ENCODE measurements around the gene ZFPM1. TPM values are rescaled to one million over a fixed set of nuclear protein-coding genes. Genes with fewer than 3 reads are reported as not detected.

Gene ZFPM1
- total and polyA plus RNA-seq, 2 of the 8 experiments (the other 6 are each of a cell fraction or from before 2014, with no cell fraction given), result 0.74 to 4.8 TPM

DNA sequence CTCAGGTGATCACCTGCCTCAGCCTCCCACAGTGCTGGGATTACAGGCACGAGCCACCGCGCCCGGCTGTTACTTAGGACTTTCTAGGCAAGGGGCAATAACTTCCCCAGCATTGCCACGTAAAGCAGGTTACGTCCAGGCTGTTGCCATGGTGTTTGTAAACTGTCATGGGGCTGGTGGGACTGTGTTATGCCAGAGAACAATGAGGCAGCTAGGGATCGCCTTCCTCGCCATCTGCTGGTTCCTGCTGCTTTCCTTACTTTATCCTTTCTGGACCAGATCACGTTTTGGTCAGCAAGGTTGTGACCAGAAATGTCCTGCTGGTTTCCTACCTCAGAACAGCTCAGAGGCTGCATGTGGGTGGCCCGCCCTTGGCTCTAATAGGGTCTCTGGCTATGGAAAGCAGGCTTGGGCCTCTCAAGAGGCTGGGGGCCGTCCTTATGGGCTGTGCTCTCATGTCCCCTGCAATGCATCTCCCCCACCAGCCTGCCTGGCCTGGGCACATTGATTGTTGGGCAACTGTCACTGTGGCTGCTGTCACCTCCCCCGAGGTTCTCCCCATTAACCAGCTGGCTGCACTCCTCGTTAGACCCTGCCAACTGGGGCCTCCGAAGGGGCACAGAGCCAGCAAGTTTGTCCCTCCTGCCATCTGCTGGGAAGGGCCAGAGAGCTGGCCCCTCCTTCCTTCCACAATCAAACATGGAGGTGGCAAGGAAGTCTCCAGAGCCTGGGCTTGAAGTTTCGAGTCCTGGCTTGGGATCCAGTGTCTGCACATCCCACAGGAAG lies 88.9 kb downstream of the ZFPM1 start:
- Histone ChIP-seq H2AFZ (ENCODE audit: low read length) (no peak overlapping the region), H3K23me2 (ENCODE audit: low read depth, low read length) (no peaks in the 10 kb centered on the region; the same call in 1 of the 2 replicates), H3K18ac (ENCODE audit: extremely low read depth, low read length) (no peak overlapping the region), H3K4me1 (replicated peaks in 1 of 4; ENCODE audit: control insufficient read depth in 3 of 4, insufficient read depth in 4 of 4, low read length in 3 of 4) (peaks cover 0 to 8% (median 4%) of the 10 kb centered on the region in 4 experiments; a peak in 2 of 7 replicates), H4K8ac (ENCODE audit: extremely low read depth, insufficient read depth, low read length) (no peak overlapping the region), H3K79me1 (ENCODE audit: low read depth, low read length) (no peaks in the 10 kb centered on the region), H3K9ac (replicated peaks in 1 of 4; ENCODE audit: extremely low read depth in 1 of 4, low read depth in 3 of 4, low read length in 3 of 4) (no peak overlapping the region), H3K4me3 (ENCODE audit: extremely low read depth in 1 of 4, insufficient read depth in 2 of 4, low read depth in 3 of 4, low read length in 4 of 4) (no peak overlapping the region), H3K56ac (replicated peaks; ENCODE audit: insufficient read length, low read depth, low read length) (no peak overlapping the region), H3K79me2 (ENCODE audit: control insufficient read depth in 1 of 2, insufficient read depth in 2 of 2, low read length in 2 of 2) (no peaks in the 10 kb centered on the region), H3K27me3 (replicated peaks in 1 of 4; ENCODE audit: control insufficient read depth in 3 of 4, extremely low read depth in 1 of 4, insufficient read depth in 3 of 4, low read length in 3 of 4) (peaks cover 6 to 19% (median 12%) of the 10 kb centered on the region in 4 experiments; a peak in 6 of 7 replicates), H3K27ac (ENCODE audit: low read depth, low read length) (no peak overlapping the region), H3K14ac (ENCODE audit: insufficient read length) (no peak overlapping the region), H3K23ac (ENCODE audit: insufficient read length) (no peak overlapping the region), H2BK120ac (replicated peaks; ENCODE audit: low read depth, low read length) (no peak overlapping the region), H3K36me3 (ENCODE audit: control insufficient read depth in 2 of 4, insufficient read depth in 4 of 4, low read length in 3 of 4) (no peaks in the 10 kb centered on the region), H2BK20ac (ENCODE audit: low read length) (no peak overlapping the region), H2BK5ac (ENCODE audit: low read depth, low read length) (no peak overlapping the region), H4K20me1 (replicated peaks in 1 of 2; ENCODE audit: control insufficient read depth in 1 of 2, insufficient read depth in 2 of 2, low read length in 2 of 2) (peaks cover 0 to 2% of the 10 kb centered on the region in 2 experiments), H3K4ac (replicated peaks; ENCODE audit: insufficient read length, low read depth, low read length) (no peak overlapping the region), H2AK5ac (ENCODE audit: low read depth, low read length) (no peak overlapping the region), H2BK12ac (ENCODE audit: low read depth, low read length) (no peak overlapping the region), H2BK15ac (ENCODE audit: low read length) (no peak overlapping the region), H4K91ac (replicated peaks; ENCODE audit: insufficient read length, low read length) (no peak overlapping the region), H4K5ac (ENCODE audit: insufficient read length, low read depth, low read length) (no peak overlapping the region), H3K9me3 (ENCODE audit: insufficient read depth in 2 of 2, low read depth in 1 of 2, low read length in 1 of 2) (peaks cover 8 to 16% of the 10 kb centered on the region in 2 experiments; a peak in 3 of 4 replicates), H3K4me2 (ENCODE audit: insufficient read depth in 1 of 2, low read depth in 2 of 2, low read length in 2 of 2) (no peak overlapping the region)
- CTCF ChIA-PET (ENCODE audit: partially characterized antibody), result interaction anchor here (1.0 to 4.5 kb wide), 3 partner anchors 17 to 90 kb away, joined by 3 to 36 read pairs (median 4); partner anchors contain the start of gene ZFPM1
- no peak for FAIRE-seq
- no peak for DNase-seq (ENCODE audit: low read depth in 1 of 2, low spot score in 2 of 2)
- POLR2A ChIA-PET (ENCODE audit: partially characterized antibody), result interaction anchor here (2.2 kb wide), 1 partner anchor 10 kb away, joined by 9 read pairs; no protein-coding TSS in a partner anchor
- 79% methylated on average over 15 of the region's 15 CpGs; no CpG with 5 or more reads in 1 of the 2 experiments for WGBS, 2 experiments (ENCODE audit: extremely low coverage in 1 of 2, insufficient coverage in 1 of 2, insufficient read length in 1 of 2, insufficient replicate concordance in 2 of 2, low coverage in 1 of 2, low lambda C conversion rate in 2 of 2, missing lambda C conversion rate in 1 of 2)
- TF ChIP-seq SIX5 (IDR thresholded peaks at IDR 0.05; ENCODE audit: low read depth, low read length) (no peak), ZNF274 (IDR thresholded peaks at IDR 0.05; ENCODE audit: borderline replicate concordance, extremely low read depth, low read length) (no peak), EGR1 (IDR thresholded peaks at IDR 0.05; ENCODE audit: borderline replicate concordance, low read depth, low read length) (no peak), CTBP2 (IDR thresholded peaks at IDR 0.05; ENCODE audit: borderline replicate concordance, insufficient read depth, insufficient read length, low read length) (no peak), HDAC2 (IDR thresholded peaks at IDR 0.05; ENCODE audit: borderline replicate concordance in 1 of 2, low read depth in 2 of 2, low read length in 2 of 2) (no peak), CEBPB (IDR thresholded peaks at IDR 0.05; ENCODE audit: low read depth, low read length) (no peak), PHF8 (conservative IDR thresholded peaks at IDR 0.05; ENCODE audit: low read depth, low read length) (no peak), NANOG (IDR thresholded peaks at IDR 0.05; ENCODE audit: insufficient read depth, low read depth, low read length, poor library complexity, severe bottlenecking) (no peak), ASH2L (IDR thresholded peaks at IDR 0.05; ENCODE audit: low read length) (no peak)
- TF ChIP-seq, protein P1, sequence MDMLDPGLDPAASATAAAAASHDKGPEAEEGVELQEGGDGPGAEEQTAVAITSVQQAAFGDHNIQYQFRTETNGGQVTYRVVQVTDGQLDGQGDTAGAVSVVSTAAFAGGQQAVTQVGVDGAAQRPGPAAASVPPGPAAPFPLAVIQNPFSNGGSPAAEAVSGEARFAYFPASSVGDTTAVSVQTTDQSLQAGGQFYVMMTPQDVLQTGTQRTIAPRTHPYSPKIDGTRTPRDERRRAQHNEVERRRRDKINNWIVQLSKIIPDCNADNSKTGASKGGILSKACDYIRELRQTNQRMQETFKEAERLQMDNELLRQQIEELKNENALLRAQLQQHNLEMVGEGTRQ (IDR thresholded peaks at IDR 0.05; ENCODE audit: low read length), result no peak
